H9 (cell line): ENCODE data around the gene PDS5A. TPM values are rescaled to one million over a fixed set of nuclear protein-coding genes. Genes with fewer than 3 reads are reported as not detected.
"Not testable (repeated sequence)": the region's sequence is repeated elsewhere in the genome, so short reads cannot be mapped to it uniquely, and the experiment has no call there.

Experiments used
- DNase-seq: peaks from one replicate; pipeline ENCODE4 v3.0.0-alpha.2; 2017
- H2AFZ ChIP-seq: one replicate; pipeline ENCODE4 v1.6.1; 2013; ENCODE audit warnings: mild to moderate bottlenecking, low read length, control low read depth, moderate library complexity
- H2AK5ac ChIP-seq: 2 replicates; pipeline ENCODE4 v1.6.1; 2013; ENCODE audit warnings: low read length, control low read depth, mixed read lengths; ENCODE audit not compliant: insufficient read length
- H2BK120ac ChIP-seq: one replicate; pipeline ENCODE4 v1.6.1; 2013; ENCODE audit warnings: low read depth, mild to moderate bottlenecking, low read length, control low read depth, inconsistent platforms; ENCODE audit not compliant: poor library complexity, severe bottlenecking
- H2BK12ac ChIP-seq: 2 replicates; pipeline ENCODE4 v1.6.1; 2013; ENCODE audit warnings: low read length, control low read depth, mixed read lengths, low read depth; ENCODE audit not compliant: insufficient read length
- H2BK15ac ChIP-seq: 2 replicates; pipeline ENCODE4 v1.6.1; 2013; ENCODE audit warnings: low read depth, low read length, control low read depth
- H2BK20ac ChIP-seq: one replicate; pipeline ENCODE4 v1.6.1; 2013; ENCODE audit warnings: low read depth, mild to moderate bottlenecking, low read length, control low read depth, inconsistent platforms; ENCODE audit not compliant: poor library complexity, severe bottlenecking
- H2BK5ac ChIP-seq: 2 replicates; pipeline ENCODE4 v1.6.1; 2013; ENCODE audit warnings: low read length, control low read depth, mixed read lengths; ENCODE audit not compliant: insufficient read length
- H3K14ac ChIP-seq: 2 replicates; pipeline ENCODE4 v1.6.1; 2013; ENCODE audit warnings: low read length, control low read depth; ENCODE audit not compliant: insufficient read depth
- H3K18ac ChIP-seq: 2 replicates; pipeline ENCODE4 v1.6.1; 2013; ENCODE audit warnings: low read depth, mild to moderate bottlenecking, mixed read lengths, low read length, control low read depth; ENCODE audit not compliant: insufficient read length
- H3K23ac ChIP-seq: 2 replicates; pipeline ENCODE4 v1.6.1; 2013; ENCODE audit warnings: low read length, control low read depth, mixed read lengths, low read depth; ENCODE audit not compliant: insufficient read length
- H3K23me2 ChIP-seq: 2 replicates; pipeline ENCODE4 v1.6.1; 2013; ENCODE audit warnings: low read depth, mild to moderate bottlenecking, mixed read lengths, low read length, control low read depth; ENCODE audit not compliant: insufficient read length, poor library complexity, severe bottlenecking
- H3K27ac ChIP-seq: 2 replicates; pipeline ENCODE4 v1.5.1; 2013; ENCODE audit warnings: low read length, control low read depth, mixed read lengths, low read depth; ENCODE audit not compliant: insufficient read length
- H3K27me3 ChIP-seq: 2 replicates; pipeline ENCODE4 v1.6.1; 2013; ENCODE audit warnings: low read length, control low read depth, inconsistent platforms; ENCODE audit not compliant: insufficient read depth
- H3K4ac ChIP-seq: 2 replicates; pipeline ENCODE4 v1.6.1; 2013; ENCODE audit warnings: low read depth, mild to moderate bottlenecking, control low read depth, inconsistent platforms, low read length, moderate library complexity
- H3K4me1 ChIP-seq: 2 replicates; pipeline ENCODE4 v1.6.1; 2013; ENCODE audit warnings: low read length, control low read depth, inconsistent platforms; ENCODE audit not compliant: insufficient read depth
- H3K4me2 ChIP-seq: 2 replicates; pipeline ENCODE4 v1.6.1; 2013; ENCODE audit warnings: low read length, control low read depth, mixed read lengths; ENCODE audit not compliant: insufficient read length, insufficient read depth
- H3K56ac ChIP-seq: 2 replicates; pipeline ENCODE4 v1.6.1; 2013; ENCODE audit warnings: low read depth, mild to moderate bottlenecking, mixed read lengths, low read length, control low read depth; ENCODE audit not compliant: insufficient read length
- H3K79me1 ChIP-seq: 2 replicates; pipeline ENCODE4 v1.6.1; 2013; ENCODE audit warnings: low read depth, mild to moderate bottlenecking, moderate library complexity, low read length, control low read depth, inconsistent platforms; ENCODE audit not compliant: insufficient read depth, poor library complexity, severe bottlenecking
- H3K79me2 ChIP-seq: 2 replicates; pipeline ENCODE4 v1.6.1; 2013; ENCODE audit warnings: low read length, control low read depth, inconsistent platforms; ENCODE audit not compliant: insufficient read depth
- H3K9ac ChIP-seq: 2 replicates; pipeline ENCODE4 v1.6.1; 2013; ENCODE audit warnings: low read length, control low read depth, mixed read lengths; ENCODE audit not compliant: insufficient read length; ENCODE audit errors: extremely low read depth
- H3K9me3 ChIP-seq: one replicate; pipeline ENCODE4 v1.6.1; 2013; ENCODE audit warnings: low read depth, low read length, inconsistent platforms; ENCODE audit not compliant: control insufficient read depth
- H3T11ph ChIP-seq: one replicate; pipeline ENCODE4 v1.6.1; 2013; ENCODE audit warnings: mild to moderate bottlenecking, low read length, control low read depth, inconsistent platforms
- H4K20me1 ChIP-seq: one replicate; pipeline ENCODE4 v1.6.1; 2013; ENCODE audit not compliant: control insufficient read depth, insufficient read length, insufficient read depth
- H4K5ac ChIP-seq: 2 replicates; pipeline ENCODE4 v1.6.1; 2013; ENCODE audit warnings: low read depth, mild to moderate bottlenecking, mixed read lengths, low read length, control low read depth; ENCODE audit not compliant: insufficient read length
- H4K8ac ChIP-seq: replicated peaks from 2 replicates; pipeline ENCODE4 v1.6.1; 2013; ENCODE audit warnings: low read length, control low read depth, mixed read lengths, low read depth; ENCODE audit not compliant: insufficient read length
- H4K91ac ChIP-seq: 2 replicates; pipeline ENCODE4 v1.6.1; 2013; ENCODE audit warnings: low read depth, mild to moderate bottlenecking, moderate library complexity, mixed read lengths, low read length, control low read depth; ENCODE audit not compliant: insufficient read length
- H3K27ac Mint-ChIP-seq, 3 experiments: 2 replicates in 2 of 3; 3 replicates in 1 of 3; pipeline ENCODE4 v1.8.0; 2020 to 2021; ENCODE audit warnings: mixed read lengths in 3 of 3, mild to moderate bottlenecking in 1 of 3, moderate library complexity in 1 of 3
- H3K27me3 Mint-ChIP-seq: 2 replicates; pipeline ENCODE4 v1.8.0; 2021; ENCODE audit warnings: low read depth, mild to moderate bottlenecking, moderate library complexity, mixed read lengths
- H3K36me3 Mint-ChIP-seq, 3 experiments: 2 replicates in 2 of 3; 3 replicates in 1 of 3; pipeline ENCODE4 v1.8.0; 2020 to 2021; ENCODE audit warnings: low read depth in 3 of 3, mixed read lengths in 3 of 3; ENCODE audit not compliant: insufficient read depth in 1 of 3
- H3K4me1 Mint-ChIP-seq, 2 experiments: 2 replicates each; pipeline ENCODE4 v1.8.0; 2020; ENCODE audit warnings: mixed read lengths in 2 of 2
- H3K4me3 Mint-ChIP-seq, 2 experiments: 2 replicates in 1 of 2; 3 replicates in 1 of 2; pipeline ENCODE4 v1.8.0; 2020 to 2021; ENCODE audit warnings: mild to moderate bottlenecking in 2 of 2, mixed read lengths in 2 of 2, moderate library complexity in 1 of 2
- H3K9me3 Mint-ChIP-seq, 2 experiments: 2 replicates in 1 of 2; 3 replicates in 1 of 2; pipeline ENCODE4 v1.8.0; 2020; ENCODE audit warnings: mild to moderate bottlenecking in 2 of 2, mixed read lengths in 2 of 2, moderate library complexity in 1 of 2
- WGBS: extraction: QIAGEN DNeasy Blood & Tissue Kit; methylation state at CpG from one replicate; pipeline ENCODE4 v1.1.7; 2013; ENCODE audit warnings: missing lambda C conversion rate, low lambda C conversion rate, mixed read lengths; ENCODE audit not compliant: insufficient read length; ENCODE audit errors: extremely low coverage; 5-methylcytosine and 5-hydroxymethylcytosine counted together
- total RNA-seq: library from RNA; stranded (reverse); gene quantifications from 2 replicates; pipeline ENCODE4 v1.2.1, GENCODE V29; 2021
- TF ChIP-seq, protein P1 (sequence below): fragments of 200-600 bp; sonication (generic); conservative IDR thresholded peaks from 3 replicates; pipeline ENCODE4 v1.8.0; 2021; ENCODE audit warnings: antibody characterized with exemption, mild to moderate bottlenecking

PDS5A gene
- total RNA-seq, 1 experiment from 2014 or later: 65.4 TPM

DNA sequence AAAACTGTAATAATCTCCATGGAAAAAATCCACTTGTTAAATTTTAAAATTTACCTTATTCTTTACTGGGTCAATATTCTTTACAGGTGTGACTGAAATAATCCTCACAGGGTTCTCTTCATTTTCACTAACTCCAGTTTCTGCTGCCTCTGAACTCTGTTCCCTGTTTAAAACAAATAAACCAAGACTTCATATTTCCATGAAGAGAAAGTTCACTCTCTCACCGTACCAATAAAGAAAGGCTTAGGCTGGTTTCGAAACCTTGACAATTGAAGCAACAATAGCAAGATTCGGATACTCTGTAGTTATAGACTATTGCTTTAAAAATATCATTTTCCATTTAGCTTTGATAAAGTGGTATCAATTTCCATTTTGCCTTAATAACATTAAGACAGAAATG lies 135.8 kb downstream of the PDS5A start:
- no peaks in the 10 kb centered on the region; the same call in 1 of the 2 replicates for H3K27me3 Mint-ChIP-seq
- H3K27ac Mint-ChIP-seq: no peak overlapping the region
- Histone ChIP-seq H3K4me2 (no peak overlapping the region), H3K9ac (no peak overlapping the region), H3K79me1 (no peaks in the 10 kb centered on the region), H4K91ac (no peak overlapping the region), H3K18ac (no peak overlapping the region), H3K4ac (no peak overlapping the region), H2BK15ac (no peak overlapping the region), H3K79me2 (no peaks in the 10 kb centered on the region), H3K27ac (no peak overlapping the region), H4K5ac (no peak overlapping the region), H2BK5ac (no peak overlapping the region), H3K56ac (no peak overlapping the region), H3K23me2 (no peaks in the 10 kb centered on the region), H2BK120ac (no peak overlapping the region), H3K23ac (no peak overlapping the region), H3T11ph (no peak overlapping the region), H4K8ac (no peak overlapping the region), H3K4me1 (no peaks in the 10 kb centered on the region), H2BK12ac (no peak overlapping the region), H2AK5ac (no peak overlapping the region), H3K27me3 (no peaks in the 10 kb centered on the region), H3K9me3 (no peaks in the 10 kb centered on the region), H2BK20ac (no peak overlapping the region), H4K20me1 (no peaks in the 10 kb centered on the region), H2AFZ (no peak overlapping the region), H3K14ac (no peak overlapping the region)
- TF ChIP-seq, protein P1, sequence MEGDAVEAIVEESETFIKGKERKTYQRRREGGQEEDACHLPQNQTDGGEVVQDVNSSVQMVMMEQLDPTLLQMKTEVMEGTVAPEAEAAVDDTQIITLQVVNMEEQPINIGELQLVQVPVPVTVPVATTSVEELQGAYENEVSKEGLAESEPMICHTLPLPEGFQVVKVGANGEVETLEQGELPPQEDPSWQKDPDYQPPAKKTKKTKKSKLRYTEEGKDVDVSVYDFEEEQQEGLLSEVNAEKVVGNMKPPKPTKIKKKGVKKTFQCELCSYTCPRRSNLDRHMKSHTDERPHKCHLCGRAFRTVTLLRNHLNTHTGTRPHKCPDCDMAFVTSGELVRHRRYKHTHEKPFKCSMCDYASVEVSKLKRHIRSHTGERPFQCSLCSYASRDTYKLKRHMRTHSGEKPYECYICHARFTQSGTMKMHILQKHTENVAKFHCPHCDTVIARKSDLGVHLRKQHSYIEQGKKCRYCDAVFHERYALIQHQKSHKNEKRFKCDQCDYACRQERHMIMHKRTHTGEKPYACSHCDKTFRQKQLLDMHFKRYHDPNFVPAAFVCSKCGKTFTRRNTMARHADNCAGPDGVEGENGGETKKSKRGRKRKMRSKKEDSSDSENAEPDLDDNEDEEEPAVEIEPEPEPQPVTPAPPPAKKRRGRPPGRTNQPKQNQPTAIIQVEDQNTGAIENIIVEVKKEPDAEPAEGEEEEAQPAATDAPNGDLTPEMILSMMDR: no peak
- no CpG with 5 or more reads among the region's 3 CpGs for WGBS
- H3K9me3 Mint-ChIP-seq: no peaks in the 10 kb centered on the region
- DNase-seq: no peak
- no peaks in the 10 kb centered on the region for H3K4me1 Mint-ChIP-seq
- no peak overlapping the region for H3K4me3 Mint-ChIP-seq
- peaks cover 35 to 72% (median 61%) of the 10 kb centered on the region in 3 experiments for H3K36me3 Mint-ChIP-seq

DNA sequence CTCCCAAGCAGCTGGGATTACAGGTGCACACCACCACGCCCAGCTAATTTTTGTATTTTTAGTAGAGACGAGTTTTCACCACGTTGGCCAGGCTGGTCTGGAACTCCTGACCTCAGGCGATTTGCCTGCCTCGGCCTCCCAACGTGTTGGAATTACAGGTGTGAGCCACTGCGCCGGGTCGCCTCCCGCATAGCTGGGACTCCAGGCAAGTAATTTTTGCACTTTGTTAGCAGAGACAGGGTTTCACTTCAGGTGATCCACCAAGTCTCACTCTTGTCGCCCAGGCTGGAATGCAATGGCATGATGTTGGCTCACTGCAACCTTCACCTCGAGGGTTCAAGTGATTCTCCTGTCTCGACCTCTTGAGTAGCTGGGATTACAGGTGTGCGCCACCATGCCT lies 137.2 kb downstream of the PDS5A start:
- not testable (repeated sequence) for H3K9me3 ChIP-seq, H3K27me3 Mint-ChIP-seq, H4K8ac ChIP-seq, H3K4me1 ChIP-seq, H3K27me3 ChIP-seq, H3K4me2 ChIP-seq, H2BK5ac ChIP-seq, H3K79me2 ChIP-seq, H2BK20ac ChIP-seq, H3K18ac ChIP-seq, H3K23ac ChIP-seq, H3K4me3 Mint-ChIP-seq, H3K14ac ChIP-seq, H2BK15ac ChIP-seq, DNase-seq, H3K27ac Mint-ChIP-seq, H2BK120ac ChIP-seq, H2AK5ac ChIP-seq, H2BK12ac ChIP-seq, H3T11ph ChIP-seq, H4K5ac ChIP-seq, H3K56ac ChIP-seq, H2AFZ ChIP-seq, H3K9me3 Mint-ChIP-seq, H3K23me2 ChIP-seq, H3K27ac ChIP-seq, H4K20me1 ChIP-seq, H3K4ac ChIP-seq, H3K4me1 Mint-ChIP-seq, H3K79me1 ChIP-seq, H4K91ac ChIP-seq, H3K9ac ChIP-seq
- no CpG with 5 or more reads among the region's 14 CpGs for WGBS
- peaks cover 44 to 81% (median 71%) of the 10 kb centered on the region in 3 experiments for H3K36me3 Mint-ChIP-seq
